ENCODE results near the gene CTXN1.
"Not testable (repeated sequence)": the region's sequence is repeated elsewhere in the genome, so short reads cannot be mapped to it uniquely, and the experiment has no call there.

The CTXN1 gene

DNA sequence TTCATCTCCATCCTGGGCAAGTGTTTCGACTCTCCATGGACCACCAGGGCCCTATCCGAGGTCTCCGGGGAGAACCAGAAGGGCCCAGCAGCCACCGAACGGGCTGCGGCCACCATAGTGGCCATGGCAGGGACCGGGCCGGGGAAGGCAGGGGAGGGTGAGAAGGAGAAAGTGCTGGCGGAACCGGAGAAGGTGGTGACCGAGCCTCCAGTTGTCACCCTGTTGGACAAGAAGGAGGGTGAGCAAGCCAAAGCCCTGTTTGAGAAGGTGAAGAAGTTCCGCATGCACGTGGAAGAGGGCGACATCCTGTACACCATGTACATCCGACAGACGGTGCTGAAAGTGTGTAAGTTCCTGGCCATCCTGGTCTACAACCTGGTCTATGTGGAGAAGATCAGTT is 27.0 kb downstream of the CTXN1 start:
- H3K4me3 ChIP-seq, result no peak overlapping the region
- no peak overlapping the region for H3K27ac ChIP-seq
- H3K9ac ChIP-seq (ENCODE audit: insufficient read length), result no peak overlapping the region
- H3K36me3 ChIP-seq (ENCODE audit: insufficient read depth, low read length), result no peaks in the 10 kb centered on the region
- no peak for DNase-seq (ENCODE audit: low read depth, low spot score)
- no peak for TF ChIP-seq EZH2 (IDR thresholded peaks at IDR 0.05)
- no peak for TF ChIP-seq FOXP2 (optimal IDR thresholded peaks at IDR 0.05; ENCODE audit: control extremely low read depth, extremely low read length, insufficient read depth)
- TF ChIP-seq POLR2AphosphoS5 (IDR thresholded peaks at IDR 0.05; ENCODE audit: borderline replicate concordance, low read depth, low read length), result no peak
- no peaks in the 10 kb centered on the region for H3K9me3 ChIP-seq (ENCODE audit: low read depth, low read length)

GRCh38 chr19:7897292-7897691 is 28.6 kb downstream of the CTXN1 start:
- TF ChIP-seq POLR2AphosphoS5 (IDR thresholded peaks at IDR 0.05; ENCODE audit: borderline replicate concordance, low read depth, low read length), result no peak
- no peak for TF ChIP-seq EZH2 (IDR thresholded peaks at IDR 0.05)
- TF ChIP-seq FOXP2 (optimal IDR thresholded peaks at IDR 0.05; ENCODE audit: control extremely low read depth, extremely low read length, insufficient read depth), result no peak
- Histone ChIP-seq H3K9me3 (ENCODE audit: low read depth, low read length) (no peaks in the 10 kb centered on the region), H3K36me3 (ENCODE audit: insufficient read depth, low read length) (no peaks in the 10 kb centered on the region), H3K27ac (no peak overlapping the region), H3K4me3 (no peak overlapping the region), H3K9ac (ENCODE audit: insufficient read length) (no peak overlapping the region)
- DNase-seq (ENCODE audit: low read depth, low spot score), result no peak

DNA sequence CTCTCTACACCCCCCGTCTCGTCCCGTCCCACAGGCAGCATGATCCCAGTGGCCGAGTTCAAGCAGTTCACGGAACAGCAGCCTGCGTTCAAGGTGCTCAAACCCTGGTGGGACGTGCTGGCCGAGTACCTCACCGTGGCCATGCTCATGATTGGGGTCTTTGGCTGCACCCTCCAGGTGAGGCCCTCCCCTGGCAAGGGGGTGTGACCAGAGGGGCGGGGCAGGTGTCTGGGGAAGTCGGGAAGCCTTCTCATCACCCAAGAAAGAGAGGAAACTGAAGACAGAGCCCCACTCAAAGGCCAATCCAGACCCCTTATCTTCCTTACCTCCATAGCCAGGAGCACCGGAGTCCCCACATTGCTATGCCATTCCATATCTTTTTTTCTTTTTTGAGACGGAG is 30.4 kb downstream of the CTXN1 start:
- H3K9ac ChIP-seq (ENCODE audit: insufficient read length), result no peak overlapping the region

GRCh38 chr19:7894612-7895309 is 31.2 kb downstream of the CTXN1 start:
- Histone ChIP-seq H3K27ac (no peak overlapping the region), H3K9me3 (ENCODE audit: low read depth, low read length) (no peaks in the 10 kb centered on the region), H3K9ac (ENCODE audit: insufficient read length) (no peak overlapping the region), H3K4me3 (no peak overlapping the region), H3K36me3 (ENCODE audit: insufficient read depth, low read length) (no peaks in the 10 kb centered on the region)
- TF ChIP-seq FOXP2 (optimal IDR thresholded peaks at IDR 0.05; ENCODE audit: control extremely low read depth, extremely low read length, insufficient read depth) (no peak), EZH2 (IDR thresholded peaks at IDR 0.05) (no peak), POLR2AphosphoS5 (IDR thresholded peaks at IDR 0.05; ENCODE audit: borderline replicate concordance, low read depth, low read length) (no peak)
- no peak for DNase-seq (ENCODE audit: low read depth, low spot score)

More for the DNA sequence above, 30.4 kb downstream of the CTXN1 start:
- Histone ChIP-seq H3K9me3 (ENCODE audit: low read depth, low read length) (no peaks in the 10 kb centered on the region), H3K27ac (no peak overlapping the region), H3K4me3 (no peak overlapping the region), H3K36me3 (ENCODE audit: insufficient read depth, low read length) (no peaks in the 10 kb centered on the region)
- TF ChIP-seq POLR2AphosphoS5 (IDR thresholded peaks at IDR 0.05; ENCODE audit: borderline replicate concordance, low read depth, low read length) (no peak), FOXP2 (optimal IDR thresholded peaks at IDR 0.05; ENCODE audit: control extremely low read depth, extremely low read length, insufficient read depth) (no peak), EZH2 (IDR thresholded peaks at IDR 0.05) (no peak)
- no peak for DNase-seq (ENCODE audit: low read depth, low spot score)

GRCh38 chr19:7893362-7894101 is 32.4 kb downstream of the CTXN1 start:
- not testable (repeated sequence) for DNase-seq (ENCODE audit: low read depth, low spot score); H3K9ac ChIP-seq (ENCODE audit: insufficient read length); H3K9me3 ChIP-seq (ENCODE audit: low read depth, low read length); H3K36me3 ChIP-seq (ENCODE audit: insufficient read depth, low read length); H3K4me3 ChIP-seq; H3K27ac ChIP-seq

DNA sequence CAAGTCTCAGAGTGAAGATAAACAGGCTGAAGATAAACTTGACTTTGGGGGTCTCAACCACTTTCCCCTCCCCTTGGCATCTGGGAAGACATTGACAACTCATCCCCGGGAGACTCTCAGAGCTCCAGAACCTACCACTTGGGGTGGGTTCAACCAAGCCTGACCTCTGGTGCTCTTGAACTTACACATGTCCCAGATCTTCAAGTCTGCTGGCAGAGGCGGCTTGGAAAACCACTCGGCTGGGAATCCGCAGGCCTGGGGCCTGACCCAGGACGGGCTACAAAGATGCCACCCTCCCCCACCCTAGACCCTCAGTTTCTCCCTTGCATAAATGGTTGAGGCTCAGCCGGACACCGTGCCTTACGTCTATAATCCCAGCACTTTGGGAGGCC is 37.1 kb downstream of the CTXN1 start:
- no peaks in the 10 kb centered on the region for H3K36me3 ChIP-seq (ENCODE audit: insufficient read depth, low read length)
- peak overlapping the region; percentile 75 for H3K4me3 ChIP-seq
- no peaks in the 10 kb centered on the region for H3K9me3 ChIP-seq (ENCODE audit: low read depth, low read length)
- DNase-seq (ENCODE audit: low read depth, low spot score), result no peak
- TF ChIP-seq POLR2AphosphoS5 (IDR thresholded peaks at IDR 0.05; ENCODE audit: borderline replicate concordance, low read depth, low read length) (no peak), FOXP2 (optimal IDR thresholded peaks at IDR 0.05; ENCODE audit: control extremely low read depth, extremely low read length, insufficient read depth) (no peak), EZH2 (IDR thresholded peaks at IDR 0.05) (no peak)
- H3K9ac ChIP-seq (ENCODE audit: insufficient read length), result peak overlapping the region; percentile 55
- no peak overlapping the region for H3K27ac ChIP-seq

DNA sequence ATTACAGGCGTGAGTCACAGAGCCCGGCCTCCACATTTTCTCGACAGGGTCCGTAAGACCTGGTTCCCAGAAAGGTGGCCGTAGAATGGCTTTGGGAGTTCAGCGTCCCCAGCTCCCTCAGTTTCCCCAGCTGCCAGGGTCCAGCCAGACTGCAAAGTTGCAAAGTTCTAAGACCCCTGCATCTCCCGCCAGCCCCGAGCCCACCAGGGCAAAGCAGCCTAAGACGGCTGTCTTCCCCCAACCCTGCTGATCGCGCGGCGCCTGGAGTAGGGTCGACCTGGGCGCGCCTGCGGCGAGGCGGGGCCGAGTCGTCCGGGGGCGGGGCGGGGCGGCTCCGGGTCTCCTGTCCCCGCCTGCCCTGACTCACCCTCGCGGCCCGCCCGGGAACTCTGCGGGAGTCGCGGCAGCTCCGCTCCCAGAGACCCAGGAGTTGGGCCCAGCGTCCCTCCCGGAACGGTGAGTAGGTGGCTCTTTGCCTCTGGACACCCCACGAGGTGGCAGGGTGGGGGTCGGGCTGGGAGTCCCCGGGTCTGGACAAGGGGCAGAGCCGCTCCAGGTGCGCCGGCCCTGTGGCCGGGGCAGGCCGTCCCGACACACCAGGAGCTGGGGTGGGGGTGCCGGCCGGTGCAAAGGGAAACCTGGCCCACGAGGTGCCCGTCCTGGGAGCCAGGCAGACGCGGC is 37.6 kb downstream of the CTXN1 start, which contains the start of gene LRRC8E:
LRRC8E (plus strand) TSS at position 366 of the 681 bp plus-strand sequence. CDS start 7,094 bp downstream, outside the sequence.
- no peaks in the 10 kb centered on the region for H3K36me3 ChIP-seq (ENCODE audit: insufficient read depth, low read length)
- H3K9me3 ChIP-seq (ENCODE audit: low read depth, low read length), result no peaks in the 10 kb centered on the region
- TF ChIP-seq POLR2AphosphoS5 (IDR thresholded peaks at IDR 0.05; ENCODE audit: borderline replicate concordance, low read depth, low read length) (no peak; the same call in 1 of the 2 replicates), FOXP2 (optimal IDR thresholded peaks at IDR 0.05; ENCODE audit: control extremely low read depth, extremely low read length, insufficient read depth) (no peak), EZH2 (IDR thresholded peaks at IDR 0.05) (no peak)
- peak within 1 kb of the TSS; percentile 55 for H3K9ac ChIP-seq (ENCODE audit: insufficient read length)
- DNase-seq (ENCODE audit: low read depth, low spot score), result no peak
- no peak within 1 kb of the TSS for H3K27ac ChIP-seq
- H3K4me3 ChIP-seq, result peak within 1 kb of the TSS; percentile 75

GRCh38 chr19:7887408-7888144 is 38.4 kb downstream of the CTXN1 start:
- no peak for DNase-seq (ENCODE audit: low read depth, low spot score)
- no peak overlapping the region for H3K9ac ChIP-seq (ENCODE audit: insufficient read length)
- H3K9me3 ChIP-seq (ENCODE audit: low read depth, low read length), result no peaks in the 10 kb centered on the region
- H3K36me3 ChIP-seq (ENCODE audit: insufficient read depth, low read length), result no peaks in the 10 kb centered on the region
- TF ChIP-seq POLR2AphosphoS5 (IDR thresholded peaks at IDR 0.05; ENCODE audit: borderline replicate concordance, low read depth, low read length) (no peak), FOXP2 (optimal IDR thresholded peaks at IDR 0.05; ENCODE audit: control extremely low read depth, extremely low read length, insufficient read depth) (no peak), EZH2 (IDR thresholded peaks at IDR 0.05) (no peak)
- H3K27ac ChIP-seq, result no peak overlapping the region
- H3K4me3 ChIP-seq, result no peak overlapping the region

Measured in SK-N-MC (cell line).